ENCODE results near the gene SECISBP2.

DNA sequence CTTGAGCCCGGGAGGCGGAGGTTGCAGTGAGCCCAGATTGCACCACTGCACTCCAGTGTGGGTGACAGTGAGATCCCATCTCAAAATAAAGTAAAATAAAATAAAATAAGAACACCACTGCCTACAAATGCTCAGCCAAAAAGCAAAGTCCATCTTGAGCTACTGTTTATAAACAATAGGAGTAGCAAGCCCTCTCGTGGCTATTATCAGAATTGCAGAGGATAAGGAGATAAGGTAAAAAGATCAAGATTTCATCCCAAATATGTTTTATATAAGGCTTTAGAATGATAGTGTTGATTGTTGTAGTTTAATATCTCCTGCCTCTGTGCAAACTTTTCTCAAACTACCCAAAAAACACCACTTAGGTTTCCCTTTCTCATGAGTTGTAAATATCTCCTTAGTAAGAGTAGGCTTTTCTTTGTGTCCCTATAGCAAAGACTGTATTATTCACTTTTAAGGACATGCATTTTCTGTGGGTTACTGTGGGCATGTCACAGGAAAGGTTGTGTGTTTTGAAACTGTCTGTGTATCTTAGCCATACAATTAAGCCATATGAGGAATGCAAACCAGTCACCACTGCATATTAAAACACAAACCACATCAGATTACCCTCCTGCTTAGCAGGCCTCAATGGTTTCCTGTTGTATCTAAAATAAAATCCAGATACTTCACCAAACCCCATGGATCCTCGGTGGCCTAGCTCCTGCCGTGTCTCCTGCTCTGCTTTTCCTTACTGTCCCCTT, 39.1 kb upstream of the SECISBP2 start:
- no peak for TF ChIP-seq RCOR1 (IDR thresholded peaks at IDR 0.05; ENCODE audit: low read depth, low read length)
- TF ChIP-seq CTCF (IDR thresholded peaks at IDR 0.05) = peak; percentile 62
- TF ChIP-seq CEBPB (IDR thresholded peaks at IDR 0.05) = no peak
- no peak for TF ChIP-seq NFE2L2 (conservative IDR thresholded peaks at IDR 0.05; ENCODE audit: low read length)
- TF ChIP-seq RAD21 (conservative IDR thresholded peaks at IDR 0.05 in 1 of 2, IDR thresholded peaks at IDR 0.05 in 1 of 2) = peak; percentile 71 to 76
- TF ChIP-seq PHF8 (IDR thresholded peaks at IDR 0.05; ENCODE audit: borderline replicate concordance, low read depth) = no peak
- no peak for TF ChIP-seq RNF2 (IDR thresholded peaks at IDR 0.05; ENCODE audit: borderline replicate concordance, low read depth)
- no peak for TF ChIP-seq EP300 (IDR thresholded peaks at IDR 0.05)
- TF ChIP-seq HOXB5 (CRISPR knock-in tag; IDR thresholded peaks at IDR 0.05) = no peak
- TF ChIP-seq HDAC2 (IDR thresholded peaks at IDR 0.05) = no peak
- TF ChIP-seq GATA3 (IDR thresholded peaks at IDR 0.05; ENCODE audit: borderline replicate concordance) = no peak
- no peak for TF ChIP-seq CBX8 (IDR thresholded peaks at IDR 0.05)
- TF ChIP-seq, protein P1, sequence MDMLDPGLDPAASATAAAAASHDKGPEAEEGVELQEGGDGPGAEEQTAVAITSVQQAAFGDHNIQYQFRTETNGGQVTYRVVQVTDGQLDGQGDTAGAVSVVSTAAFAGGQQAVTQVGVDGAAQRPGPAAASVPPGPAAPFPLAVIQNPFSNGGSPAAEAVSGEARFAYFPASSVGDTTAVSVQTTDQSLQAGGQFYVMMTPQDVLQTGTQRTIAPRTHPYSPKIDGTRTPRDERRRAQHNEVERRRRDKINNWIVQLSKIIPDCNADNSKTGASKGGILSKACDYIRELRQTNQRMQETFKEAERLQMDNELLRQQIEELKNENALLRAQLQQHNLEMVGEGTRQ (IDR thresholded peaks at IDR 0.05) = no peak
- no peak for TF ChIP-seq ZSCAN20 (CRISPR knock-in tag; IDR thresholded peaks at IDR 0.05)
